Embryonic facial prominence (tissue), 1 donor: ENCODE data around the gene ZNF81.
"Not testable (repeated sequence)": the region's sequence is repeated elsewhere in the genome, so short reads cannot be mapped to it uniquely, and the experiment has no call there.

Source experiments
- DNase-seq: peaks from one replicate; pipeline ENCODE4 v3.0.0-alpha.2; 2016; ENCODE audit errors: extremely low spot score

Gene ZNF81

GRCh38 chrX:47844117-47844516 is 7.4 kb downstream of the ZNF81 start:
- no peak for DNase-seq

DNA sequence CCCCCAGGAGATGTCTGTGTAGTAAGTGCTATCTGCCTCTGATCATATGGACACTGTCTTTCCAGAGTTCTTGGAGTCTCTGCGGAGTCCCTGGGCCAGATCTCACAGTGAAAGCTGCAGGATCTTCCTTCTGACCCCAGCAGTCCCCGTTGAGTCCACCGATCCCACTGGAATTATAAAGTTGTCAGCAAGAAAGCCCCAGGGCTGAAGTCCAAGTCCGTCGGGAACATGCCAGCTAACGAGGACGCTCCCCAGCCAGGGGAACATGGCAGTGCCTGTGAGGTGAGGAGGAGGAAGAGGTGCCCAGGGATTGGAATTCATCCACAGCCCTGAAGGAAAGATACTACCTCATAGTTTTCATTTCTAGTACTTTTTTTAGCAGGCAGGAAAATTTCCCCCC is 9.3 kb downstream of the ZNF81 start:
- DNase-seq = no peak

- DNase-seq = no peak
These were observed 13.1 kb downstream of the ZNF81 start for GRCh38 chrX:47849778-47850177.

DNA sequence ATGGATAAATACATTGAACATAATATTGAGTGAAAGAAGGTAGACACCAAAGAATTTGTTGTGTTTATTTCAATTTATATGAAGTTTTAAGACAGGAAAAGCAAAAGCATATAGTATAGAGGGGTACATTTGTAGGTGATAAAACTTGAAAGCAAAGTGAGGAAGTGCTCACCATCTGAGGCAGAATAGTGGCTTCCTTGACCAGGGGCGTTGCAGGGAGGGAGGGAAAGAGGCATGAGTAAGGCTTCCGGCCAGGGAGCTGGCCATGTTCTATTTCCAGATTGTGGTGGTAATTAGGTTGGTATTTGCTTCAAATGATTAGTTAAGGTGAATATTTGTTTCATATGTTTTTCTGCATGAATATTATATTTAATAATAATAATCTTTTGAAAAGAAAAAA is 13.7 kb downstream of the ZNF81 start:
- DNase-seq = not testable (repeated sequence)

DNA sequence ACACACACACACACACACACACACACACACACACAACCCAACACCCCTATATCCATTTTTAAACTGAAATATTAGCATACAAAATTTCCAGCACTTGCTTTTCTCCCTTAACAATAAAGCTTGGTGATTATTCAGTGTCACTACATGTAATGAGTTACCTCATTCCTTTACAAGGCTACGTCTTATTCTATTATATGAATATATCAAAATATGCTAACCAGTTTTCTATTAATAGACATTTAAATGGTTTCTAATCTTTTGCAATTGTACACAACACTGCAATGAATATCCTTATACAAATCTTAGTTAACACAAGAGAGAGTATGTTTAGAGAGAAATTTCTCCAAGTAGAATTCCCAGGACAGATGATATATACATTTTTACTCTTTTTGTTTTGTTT is 14.2 kb downstream of the ZNF81 start:
- DNase-seq = no peak

GRCh38 chrX:47854474-47854873 is 17.8 kb downstream of the ZNF81 start:
- DNase-seq = no peak

GRCh38 chrX:47859686-47860085 is 23.0 kb downstream of the ZNF81 start:
- no peak for DNase-seq

GRCh38 chrX:47862680-47863079 is 26.0 kb downstream of the ZNF81 start:
- no peak for DNase-seq

GRCh38 chrX:47863187-47863586 is 26.5 kb downstream of the ZNF81 start:
- DNase-seq = no peak

DNA sequence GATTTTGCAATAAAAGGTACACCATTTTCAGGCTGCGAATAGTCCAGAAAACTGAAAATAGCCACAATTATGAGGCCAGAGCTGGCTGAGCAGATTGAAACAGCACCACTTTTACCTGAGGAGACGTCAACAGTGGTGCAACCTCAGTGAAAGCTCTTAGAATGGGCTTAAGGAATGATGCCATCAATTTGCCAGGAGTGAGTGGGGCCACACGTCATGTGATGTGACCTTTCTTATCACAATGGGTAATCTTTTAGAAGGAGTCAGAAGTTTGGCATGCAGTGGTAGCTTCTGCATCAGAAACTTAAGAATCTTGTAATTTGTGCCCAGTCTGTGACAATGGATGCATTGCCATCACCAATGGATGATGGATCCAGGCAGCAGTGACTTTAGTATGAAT is 27.6 kb downstream of the ZNF81 start:
- no peak for DNase-seq

GRCh38 chrX:47864785-47865184 is 28.1 kb downstream of the ZNF81 start:
- no peak for DNase-seq

DNA sequence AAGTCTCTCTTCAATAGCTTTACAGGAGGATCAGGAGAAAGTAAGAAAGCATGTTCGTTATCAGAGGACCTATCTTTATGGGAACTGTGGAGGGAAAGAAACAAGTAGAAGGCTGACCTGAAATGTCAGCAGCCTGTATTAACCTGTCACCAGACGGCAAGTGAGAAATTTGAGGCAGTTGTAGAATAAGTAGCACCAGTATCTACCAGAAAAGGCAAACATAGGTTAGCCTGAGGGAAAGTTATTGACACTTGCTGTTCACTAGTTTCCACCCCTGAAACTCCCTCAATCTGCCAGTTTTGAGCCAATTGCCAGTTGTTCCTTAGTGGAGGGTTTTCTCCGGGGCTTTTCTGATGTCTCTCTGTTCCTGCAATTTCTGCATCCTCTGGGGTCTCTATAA is 36.4 kb downstream of the ZNF81 start:
- DNase-seq = no peak

- no peak for DNase-seq
These were observed 40.6 kb downstream of the ZNF81 start for GRCh38 chrX:47877327-47877726.

DNA sequence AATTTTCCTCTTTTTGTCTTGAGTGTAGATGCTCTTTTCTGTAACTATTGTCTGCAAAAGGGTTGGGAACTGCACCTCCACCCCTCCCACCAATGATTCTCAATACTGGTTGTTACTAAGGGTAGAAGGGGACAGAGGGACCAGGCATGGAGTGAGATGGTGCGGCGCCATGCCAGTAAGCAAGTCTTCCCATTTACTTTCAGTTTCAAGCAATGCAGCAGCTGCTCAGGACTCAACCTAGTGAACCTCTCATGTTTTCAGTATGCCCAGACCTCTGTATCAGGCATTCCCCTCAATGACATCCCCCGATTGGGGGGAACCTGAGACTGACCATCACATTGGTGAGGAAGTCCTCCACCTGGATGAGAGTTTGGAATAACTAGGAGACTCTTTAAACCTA is 41.5 kb downstream of the ZNF81 start:
- no peak for DNase-seq

DNA sequence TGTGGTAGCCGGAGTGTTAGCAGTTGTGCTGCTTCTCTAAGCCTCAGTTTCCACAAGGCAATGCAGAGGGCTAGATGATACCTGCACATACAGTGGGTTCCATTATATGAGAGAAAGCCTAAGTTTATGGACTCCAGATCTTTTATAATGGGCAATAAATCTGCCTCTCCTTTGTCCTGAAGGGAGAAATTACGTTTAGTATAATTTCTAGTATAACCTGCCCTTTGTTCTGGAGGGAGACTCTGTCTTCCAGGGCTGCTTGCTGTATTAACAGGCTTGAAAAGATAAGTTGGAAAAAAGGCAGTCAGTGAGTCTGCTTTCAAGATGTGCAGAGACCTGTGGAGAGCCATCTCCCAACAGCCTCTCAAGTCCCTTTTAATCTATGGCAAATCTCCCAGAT is 42.8 kb downstream of the ZNF81 start:
- DNase-seq = no peak

DNA sequence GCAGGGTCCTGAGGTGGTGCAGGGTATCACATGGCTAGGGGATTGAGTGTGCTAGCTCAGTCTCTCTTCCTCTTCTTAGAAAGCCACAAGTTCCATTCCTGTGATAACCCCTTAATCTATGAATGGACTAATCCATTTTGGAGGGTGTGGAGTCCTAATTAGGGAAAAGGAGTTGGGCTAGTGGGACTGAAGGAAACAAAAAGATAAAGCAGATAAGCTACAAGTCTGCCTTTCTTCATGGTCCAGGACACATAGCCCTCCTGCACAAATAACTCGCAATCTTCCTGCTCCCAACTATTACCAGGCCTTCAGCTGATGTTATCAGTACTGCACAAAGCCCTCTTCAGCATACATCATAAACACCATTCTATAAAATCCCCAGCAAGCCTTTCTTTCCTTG is 44.2 kb downstream of the ZNF81 start:
- DNase-seq = no peak

DNA sequence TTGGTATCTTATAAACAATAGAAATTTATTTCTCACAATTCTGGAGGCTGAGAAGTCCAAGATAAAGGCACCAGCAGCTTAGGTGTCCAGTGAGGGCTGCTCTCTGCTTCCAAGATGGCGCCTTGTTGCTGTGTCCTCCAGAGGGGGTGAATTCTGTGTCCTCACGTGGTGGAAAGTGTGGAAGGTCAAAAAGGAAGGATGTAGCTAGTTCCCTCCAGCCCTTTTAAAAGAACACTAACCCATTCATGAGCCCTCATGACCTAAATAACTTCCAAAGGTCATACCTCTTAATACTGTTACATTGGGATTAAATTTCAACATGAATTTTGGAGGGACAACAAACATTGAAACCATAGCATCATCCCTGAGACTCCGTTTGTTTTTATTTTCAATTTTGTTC is 48.8 kb downstream of the ZNF81 start:
- DNase-seq = no peak

DNA sequence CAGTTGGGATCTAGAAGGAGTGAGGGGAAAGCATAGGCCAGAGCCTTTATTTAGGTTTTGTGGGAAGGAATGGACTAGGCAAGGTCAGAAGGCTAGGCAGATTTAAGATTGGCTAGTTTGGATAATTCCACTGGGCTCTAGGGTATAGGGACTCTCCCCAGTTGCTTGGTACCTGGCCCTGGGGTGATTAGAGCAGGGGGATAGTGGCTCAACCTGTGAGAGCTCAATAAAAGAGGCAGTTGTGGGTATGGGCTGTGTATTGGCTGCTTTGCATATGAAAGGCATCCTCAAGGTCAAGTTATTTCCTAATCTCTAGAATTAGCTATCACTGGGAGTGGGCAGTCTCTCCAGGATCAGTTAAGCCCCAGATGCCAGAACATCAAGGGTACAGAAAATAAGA is 61.3 kb downstream of the ZNF81 start:
- no peak for DNase-seq

- no peak for DNase-seq
These were observed 64.1 kb downstream of the ZNF81 start for GRCh38 chrX:47900833-47901232.

GRCh38 chrX:47902161-47902560 is 65.5 kb downstream of the ZNF81 start:
- no peak for DNase-seq

DNA sequence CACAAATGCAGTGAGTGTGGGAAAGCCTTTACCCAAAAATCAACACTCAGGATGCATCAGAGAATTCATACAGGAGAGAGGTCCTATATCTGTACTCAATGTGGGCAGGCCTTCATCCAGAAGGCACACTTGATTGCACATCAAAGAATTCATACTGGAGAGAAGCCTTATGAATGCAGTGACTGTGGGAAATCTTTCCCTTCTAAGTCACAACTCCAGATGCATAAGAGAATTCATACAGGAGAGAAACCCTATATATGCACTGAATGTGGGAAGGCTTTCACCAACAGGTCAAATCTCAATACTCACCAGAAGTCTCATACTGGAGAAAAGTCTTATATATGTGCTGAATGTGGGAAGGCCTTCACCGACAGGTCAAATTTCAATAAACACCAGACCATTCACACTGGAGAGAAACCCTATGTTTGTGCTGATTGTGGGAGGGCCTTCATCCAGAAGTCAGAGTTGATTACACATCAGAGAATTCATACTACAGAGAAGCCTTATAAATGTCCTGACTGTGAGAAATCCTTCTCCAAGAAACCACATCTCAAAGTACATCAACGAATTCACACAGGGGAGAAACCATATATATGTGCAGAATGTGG is 79.3 kb downstream of the ZNF81 start:
- DNase-seq = no peak

DNA sequence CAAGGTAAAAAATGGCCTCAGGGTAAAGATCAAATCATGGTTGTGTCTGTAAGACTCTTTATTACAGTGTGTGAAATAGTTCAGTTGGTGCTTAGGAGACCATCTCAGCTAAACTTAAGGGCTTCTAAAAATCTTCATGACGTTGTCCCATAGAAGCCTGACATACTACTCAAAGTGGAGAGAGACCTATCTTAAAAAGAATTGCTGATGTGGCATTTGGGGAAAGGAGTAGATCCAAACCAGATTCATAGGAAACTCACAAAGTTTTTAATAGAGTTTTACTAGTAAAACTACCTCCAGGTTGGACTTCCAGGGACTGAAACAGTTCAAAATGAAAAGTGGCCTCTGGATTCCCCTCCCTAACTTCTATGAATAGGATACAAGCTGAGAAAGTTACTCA is 81.6 kb downstream of the ZNF81 start:
- DNase-seq = no peak

DNA sequence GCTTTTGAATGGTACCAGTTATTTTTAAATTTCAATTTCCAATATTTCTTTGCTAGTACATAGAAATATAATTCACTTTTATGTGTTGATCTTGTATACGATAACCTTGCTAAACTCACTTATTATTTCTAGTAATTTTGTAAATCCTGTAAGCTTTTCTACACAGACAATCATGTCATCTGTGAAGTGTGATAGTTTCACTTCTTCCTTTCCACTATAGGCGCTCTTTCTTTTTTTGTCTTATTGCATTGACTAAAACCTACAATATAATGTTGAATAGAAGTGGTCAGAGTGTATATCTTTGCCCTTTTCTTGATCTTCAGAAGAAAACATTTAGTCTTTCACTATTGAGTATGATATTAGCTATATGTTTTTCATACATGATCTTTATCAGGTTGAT is 90.5 kb downstream of the ZNF81 start:
- no peak for DNase-seq

DNA sequence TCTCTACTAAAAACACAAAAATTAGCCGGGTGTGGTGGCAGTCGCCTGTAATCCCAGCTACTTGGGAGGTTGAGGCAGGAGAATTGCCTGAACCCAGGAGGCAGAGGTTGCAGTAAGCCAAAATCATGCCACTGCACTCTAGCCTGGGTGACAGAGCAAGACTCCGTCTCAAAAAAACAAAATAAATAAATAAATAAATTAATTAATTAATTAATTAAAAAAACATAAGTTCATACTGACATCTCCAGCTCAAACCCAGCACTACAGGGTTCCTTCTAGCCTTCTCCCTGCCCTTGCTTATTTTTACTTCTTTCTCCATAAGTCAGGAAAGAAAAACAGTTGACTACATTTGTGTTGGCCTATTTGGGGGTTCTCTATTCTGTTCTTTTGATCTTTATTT is 95.3 kb downstream of the ZNF81 start:
- DNase-seq = not testable (repeated sequence)

GRCh38 chrX:47933946-47934345 is 97.2 kb downstream of the ZNF81 start:
- no peak for DNase-seq
